ENCODE measurements around the gene EHD1. TPM values are rescaled to one million over a fixed set of nuclear protein-coding genes. Genes with fewer than 3 reads are reported as not detected.
A peak's percentile ranks its signal among the peaks of the same experiment; 100 is the strongest.

EHD1 gene
- total and polyA plus RNA-seq, 3 donors from 2014 or later: 230 to 455 (median 328) TPM

- H3K36me3 ChIP-seq (ENCODE audit: low read depth, missing control alignments): no peaks in the 10 kb centered on the region
- no peaks in the 10 kb centered on the region for H3K9me3 ChIP-seq
- whole genome bisulfite sequencing, 2 donors: 14 to 23% methylated on average over 16 of the region's 16 CpGs
- H3K4me1 ChIP-seq: peaks cover 43% of the 10 kb centered on the region
- TF ChIP-seq POLR2A (IDR thresholded peaks at IDR 0.05) (no peak), CTCF (IDR thresholded peaks at IDR 0.05) (no peak)
- H3K27ac ChIP-seq: peak overlapping the region; percentile 77 to 87
- intact Hi-C loops (cut with DNase I; ENCODE audit: low total_unique reads): no loop called here
- no peaks in the 10 kb centered on the region for H3K27me3 ChIP-seq
- peak; percentile 44 for DNase-seq
- H3K4me3 ChIP-seq: peak overlapping the region; percentile 84 to 91
Observed at GRCh38 chr11:64879244-64879900, 951 bp upstream of the EHD1 start.

- Histone ChIP-seq H3K9me3 (no peaks in the 10 kb centered on the region), H3K36me3 (ENCODE audit: low read depth, missing control alignments) (no peaks in the 10 kb centered on the region), H3K4me1 (peaks cover 43% of the 10 kb centered on the region), H3K27me3 (no peaks in the 10 kb centered on the region), H3K4me3 (peak overlapping the region; percentile 84 to 91), H3K27ac (peak overlapping the region; percentile 64 to 75)
- DNase-seq: no peak
- intact Hi-C loops (cut with DNase I; ENCODE audit: low total_unique reads): no loop called here
- 0% methylated on average over 11 to 21 of the region's 21 CpGs for WGBS, 2 donors
- no peak for TF ChIP-seq POLR2A (IDR thresholded peaks at IDR 0.05)
- no peak for TF ChIP-seq CTCF (IDR thresholded peaks at IDR 0.05)
Observed at GRCh38 chr11:64878223-64878493, 263 bp downstream of the EHD1 start.

GRCh38 chr11:64877390-64878222 is 815 bp downstream of the EHD1 start:
- Histone ChIP-seq H3K27me3 (no peaks in the 10 kb centered on the region), H3K4me3 (peak overlapping the region; percentile 84 to 91), H3K9me3 (no peaks in the 10 kb centered on the region), H3K27ac (peak overlapping the region; percentile 64 to 75), H3K4me1 (peaks cover 43% of the 10 kb centered on the region), H3K36me3 (ENCODE audit: low read depth, missing control alignments) (no peaks in the 10 kb centered on the region)
- intact Hi-C loops (cut with DNase I; ENCODE audit: low total_unique reads): no loop called here
- TF ChIP-seq POLR2A (IDR thresholded peaks at IDR 0.05) (no peak), CTCF (IDR thresholded peaks at IDR 0.05) (no peak)
- DNase-seq: no peak
- WGBS, 2 donors: 0 to 1% methylated on average over 16 to 32 of the region's 41 CpGs

GRCh38 chr11:64876835-64877341 is 1.5 kb downstream of the EHD1 start:
- intact Hi-C loops (cut with DNase I; ENCODE audit: low total_unique reads): no loop called here
- Histone ChIP-seq H3K27ac (peak overlapping the region in 1 of 2 donors; percentile 75), H3K4me3 (peak overlapping the region; percentile 84 to 91), H3K4me1 (peaks cover 43% of the 10 kb centered on the region), H3K27me3 (no peaks in the 10 kb centered on the region), H3K36me3 (ENCODE audit: low read depth, missing control alignments) (no peaks in the 10 kb centered on the region), H3K9me3 (no peaks in the 10 kb centered on the region)
- no peak for TF ChIP-seq CTCF (IDR thresholded peaks at IDR 0.05)
- TF ChIP-seq POLR2A (IDR thresholded peaks at IDR 0.05): no peak
- DNase-seq: peak; percentile 44
- 25 to 31% methylated on average over 13 to 14 of the region's 14 CpGs for WGBS, 2 donors

Measured in testis (tissue), 3 donors.